ENCODE data around the gene ARMC6. TPM values are rescaled to one million over a fixed set of nuclear protein-coding genes. Genes with fewer than 3 reads are reported as not detected.

The ARMC6 gene
- total RNA-seq = 37.1 and 38.9 TPM in 2 replicates

GRCh38 chr19:19033426-19034203 is at the start of gene ARMC6, which contains the start of gene SUGP2:
Gene ARMC6, plus strand, starts transcription at chr19:19033603. Its CDS starts 607 bp downstream, at chr19:19034210.
Gene SUGP2, minus strand, starts transcription at chr19:19033517. Its CDS starts 2,446 bp downstream, at chr19:19031071.

DNA sequence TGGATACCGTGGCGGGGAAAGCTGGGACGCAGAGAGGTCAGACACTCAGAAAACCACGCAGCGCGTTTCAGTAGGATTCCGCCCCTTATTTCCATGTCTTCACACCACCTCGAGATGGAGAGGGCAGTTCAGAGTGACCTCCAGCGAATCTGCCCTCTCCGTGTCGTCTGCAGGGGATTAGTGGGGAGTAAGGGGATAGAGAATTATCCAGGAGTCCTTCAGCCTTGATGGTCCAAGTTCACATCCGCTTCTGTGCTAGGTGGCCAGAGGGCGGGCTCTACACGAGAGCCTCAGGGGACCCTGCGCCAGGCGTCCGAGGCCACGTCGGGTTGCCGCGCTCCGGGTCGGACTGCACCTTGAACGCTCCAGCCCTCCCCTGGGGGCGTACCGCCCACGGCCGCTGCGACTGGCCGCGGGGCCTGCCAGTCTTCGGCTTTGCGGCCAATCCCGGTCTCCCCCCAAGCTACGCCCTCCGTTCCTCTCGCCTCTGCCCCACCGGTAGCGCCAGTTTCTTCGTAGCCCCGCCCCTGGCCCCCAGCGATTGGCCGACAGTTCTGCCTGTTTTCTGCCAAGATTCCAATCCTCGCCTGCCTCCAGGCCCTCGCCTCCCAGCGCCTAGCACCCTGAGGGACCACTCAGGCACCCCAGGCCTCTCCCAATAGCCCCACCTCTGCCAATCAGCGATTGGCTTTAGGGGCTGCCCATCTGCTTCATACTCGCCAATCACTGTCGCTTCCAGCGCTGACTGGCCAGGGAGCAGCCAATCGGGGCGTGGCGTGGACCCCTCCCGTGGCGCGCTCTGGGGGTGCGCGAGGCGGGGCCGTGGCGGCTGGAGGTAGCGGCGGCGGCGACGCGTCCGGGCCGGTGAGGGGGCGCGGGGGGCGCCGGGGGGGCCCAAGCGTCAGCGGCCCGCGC is 30.0 kb downstream of the ARMC6 start, which contains the start of gene SLC25A42:
SLC25A42 (plus strand) TSS at position 812 of the 915 bp plus-strand sequence. CDS start 32,131 bp downstream, outside the sequence.

Other genes with a start within 250 kb of the ARMC6 start
- under 0.01 TPM in 1 of 2 replicates, not detected in the other for gene COMP, start 242.3 kb upstream of the ARMC6 start, total RNA-seq
- 45.8 and 52.3 TPM in 2 replicates for gene UPF1, start 201.6 kb upstream of the ARMC6 start, total RNA-seq
- 1.8 and 2.2 TPM in 2 replicates for gene CERS1, start 137.4 kb upstream of the ARMC6 start, total RNA-seq
- 141 and 191 TPM in 2 replicates for gene COPE, start 114.2 kb upstream of the ARMC6 start, total RNA-seq
- gene DDX49, start 113.9 kb upstream of the ARMC6 start, total RNA-seq = 36.8 and 39.4 TPM in 2 replicates
- gene HOMER3, start 92.4 kb upstream of the ARMC6 start, total RNA-seq = 86.9 and 124 TPM in 2 replicates
- gene SUGP2, start 86 bp upstream of the ARMC6 start, total RNA-seq = 13.3 and 14.4 TPM in 2 replicates
- gene SLC25A42, start 30.4 kb downstream of the ARMC6 start, total RNA-seq = 4.1 and 4.3 TPM in 2 replicates
- 9.6 and 14.1 TPM in 2 replicates for gene TMEM161A, start 104.9 kb downstream of the ARMC6 start, total RNA-seq
- gene MEF2B, start 136.7 kb downstream of the ARMC6 start, total RNA-seq = not detected in 2 replicates
- gene BORCS8, start 158.5 kb downstream of the ARMC6 start, total RNA-seq = 12.0 and 18.3 TPM in 2 replicates
- gene RFXANK, start 158.7 kb downstream of the ARMC6 start, total RNA-seq = 65.5 and 82.9 TPM in 2 replicates
- 6.2 and 6.7 TPM in 2 replicates for gene NR2C2AP, start 169.8 kb downstream of the ARMC6 start, total RNA-seq
- not detected in 2 replicates for gene NCAN, start 178.4 kb downstream of the ARMC6 start, total RNA-seq
- gene TM6SF2, start 239.7 kb downstream of the ARMC6 start, total RNA-seq = not detected in 2 replicates

Data from dermis lymphatic vessel endothelial cell (primary cell).